DND-41 (cell line): ENCODE measurements around the gene TRIM72.

Experiments
- ATAC-seq: fragments of 200-7000 bp; cut with Tn5 transposase; 3 replicates; pipeline ENCODE4 v1.9.1; 2021; ENCODE audit warnings: low read depth; ENCODE audit not compliant: insufficient read depth
- DNase-seq: peaks from one replicate; pipeline ENCODE4 v3.0.0-alpha.2; 2020
- H2AFZ ChIP-seq: 2 replicates; pipeline ENCODE4 v1.6.0; 2012; ENCODE audit warnings: low read depth, low read length
- H3K27ac ChIP-seq: 2 replicates; pipeline ENCODE4 v1.5.1; 2012; ENCODE audit warnings: low read length, inconsistent platforms
- H3K27me3 ChIP-seq: fragments of 200-600 bp; sonication (generic); 2 replicates; pipeline ENCODE4 v1.6.0; 2012; ENCODE audit warnings: low read length, mild to moderate bottlenecking, inconsistent platforms; ENCODE audit not compliant: insufficient read depth, poor library complexity
- H3K36me3 ChIP-seq: 2 replicates; pipeline ENCODE4 v1.5.1; 2012; ENCODE audit warnings: low read length, inconsistent platforms; ENCODE audit not compliant: insufficient read depth
- H3K4me1 ChIP-seq: 2 replicates; pipeline ENCODE4 v1.5.1; 2012; ENCODE audit warnings: mild to moderate bottlenecking, low read length; ENCODE audit not compliant: insufficient read depth
- H3K4me2 ChIP-seq: 2 replicates; pipeline ENCODE4 v1.6.0; 2012; ENCODE audit warnings: mild to moderate bottlenecking, moderate library complexity, low read length, inconsistent platforms; ENCODE audit not compliant: insufficient read depth
- H3K4me3 ChIP-seq, 2 experiments: fragments of 200-600 bp in 1 of 2; shearing (Covaris generic) in 1 of 2; 2 replicates each; pipeline ENCODE4 v1.5.1; 2012 to 2016; ENCODE audit warnings: inconsistent platforms in 2 of 2, low read length in 2 of 2, mild to moderate bottlenecking in 2 of 2, low read depth in 1 of 2, moderate library complexity in 1 of 2
- H3K79me2 ChIP-seq: 2 replicates; pipeline ENCODE4 v1.6.0; 2012; ENCODE audit warnings: low read length, inconsistent platforms; ENCODE audit not compliant: insufficient read depth
- H3K9ac ChIP-seq: 2 replicates; pipeline ENCODE4 v1.6.0; 2012; ENCODE audit warnings: low read depth, mild to moderate bottlenecking, inconsistent platforms, low read length, moderate library complexity
- H3K9me3 ChIP-seq: 2 replicates; pipeline ENCODE4 v1.5.1; 2012; ENCODE audit warnings: low read length, moderate library complexity, mild to moderate bottlenecking, inconsistent platforms; ENCODE audit not compliant: insufficient read depth, severe bottlenecking
- H4K20me1 ChIP-seq: 2 replicates; pipeline ENCODE4 v1.6.0; 2012; ENCODE audit warnings: low read length; ENCODE audit not compliant: insufficient read depth
- CTCF ChIP-seq: IDR thresholded peaks from 2 replicates; pipeline ENCODE4 v1.5.1; 2012; ENCODE audit warnings: borderline replicate concordance, low read length, moderate library complexity, mild to moderate bottlenecking; ENCODE audit not compliant: poor library complexity, severe bottlenecking; ENCODE audit errors: extremely low read depth
- EZH2 ChIP-seq: IDR thresholded peaks from 3 replicates; pipeline ENCODE4 v1.6.1; 2012; ENCODE audit warnings: borderline replicate concordance, low read depth, mild to moderate bottlenecking, moderate library complexity, low read length, inconsistent platforms; ENCODE audit not compliant: severe bottlenecking

TRIM72 gene

GRCh38 chr16:31270795-31271194 is 56.9 kb downstream of the TRIM72 start:
- H3K36me3 ChIP-seq: no peaks in the 10 kb centered on the region
- no peaks in the 10 kb centered on the region for H4K20me1 ChIP-seq
- no peak for ATAC-seq

DNA sequence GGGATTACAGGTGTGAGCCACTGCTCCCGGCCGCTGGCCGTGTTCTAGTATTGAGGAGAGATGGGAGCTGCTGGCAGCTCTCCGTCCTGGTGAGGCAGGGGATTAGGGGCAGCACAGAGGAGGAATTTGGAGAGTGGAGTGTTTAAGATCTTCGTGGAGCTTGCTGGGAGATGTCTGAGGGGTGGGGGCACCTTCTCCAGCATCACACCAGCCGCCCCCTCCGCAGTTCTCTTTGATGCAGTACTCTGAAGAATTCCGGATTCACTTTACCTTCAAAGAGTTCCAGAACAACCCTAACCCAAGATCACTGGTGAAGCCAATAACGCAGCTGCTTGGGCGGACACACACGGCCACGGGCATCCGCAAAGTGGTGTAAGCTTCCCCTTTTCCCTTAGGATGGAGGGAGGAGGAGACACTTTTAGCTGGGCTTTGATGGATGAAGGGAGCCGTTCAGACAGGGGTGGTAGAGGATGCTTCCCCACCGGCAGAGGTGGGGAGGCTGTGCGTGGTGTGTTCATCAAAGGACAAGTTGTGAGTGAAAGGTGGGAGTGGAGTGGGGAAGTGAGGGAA is 57.8 kb downstream of the TRIM72 start:
- no peak for ATAC-seq
- DNase-seq: no peak
- Histone ChIP-seq H3K79me2 (no peaks in the 10 kb centered on the region), H3K27ac (no peak overlapping the region), H3K36me3 (no peaks in the 10 kb centered on the region), H3K4me3 (no peak overlapping the region), H3K9me3 (no peaks in the 10 kb centered on the region), H2AFZ (no peak overlapping the region), H3K9ac (no peak overlapping the region), H3K4me1 (no peaks in the 10 kb centered on the region), H3K27me3 (no peaks in the 10 kb centered on the region), H3K4me2 (no peak overlapping the region), H4K20me1 (no peaks in the 10 kb centered on the region)
- no peak for TF ChIP-seq EZH2
- TF ChIP-seq CTCF: no peak

More at GRCh38 chr16:31270795-31271194, 56.9 kb downstream of the TRIM72 start:
- Histone ChIP-seq H3K9me3 (no peaks in the 10 kb centered on the region), H3K4me1 (no peaks in the 10 kb centered on the region), H3K79me2 (no peaks in the 10 kb centered on the region), H3K4me3 (no peak overlapping the region), H3K4me2 (no peak overlapping the region), H2AFZ (no peak overlapping the region), H3K27me3 (no peaks in the 10 kb centered on the region), H3K9ac (no peak overlapping the region), H3K27ac (no peak overlapping the region)
- TF ChIP-seq CTCF: no peak
- TF ChIP-seq EZH2: no peak
- no peak for DNase-seq

GRCh38 chr16:31273187-31273586 is 59.3 kb downstream of the TRIM72 start:
- Histone ChIP-seq H4K20me1 (no peaks in the 10 kb centered on the region), H3K4me1 (no peaks in the 10 kb centered on the region), H3K4me2 (no peak overlapping the region), H3K9ac (no peak overlapping the region), H3K4me3 (no peak overlapping the region), H3K9me3 (no peaks in the 10 kb centered on the region), H3K27me3 (no peaks in the 10 kb centered on the region), H3K36me3 (no peaks in the 10 kb centered on the region), H2AFZ (no peak overlapping the region), H3K79me2 (no peaks in the 10 kb centered on the region), H3K27ac (no peak overlapping the region)
- TF ChIP-seq EZH2: no peak
- no peak for TF ChIP-seq CTCF
- ATAC-seq (no peak), DNase-seq (no peak)
